Cardiac muscle cell (in vitro differentiated cells and primary cell): ENCODE measurements around the gene CLGN. TPM values are rescaled to one million over a fixed set of nuclear protein-coding genes. Genes with fewer than 3 reads are reported as not detected.
A peak's percentile ranks its signal among the peaks of the same experiment; 100 is the strongest.
"Not testable (repeated sequence)": the region's sequence is repeated elsewhere in the genome, so short reads cannot be mapped to it uniquely, and the experiment has no call there.

Source experiments
- DNase-seq, 2 donors: peaks; one replicate each; pipeline versions ENCODE4 v3.0.0 to v3.0.0-alpha.2; 2010 to 2017; ENCODE audit warnings: low read depth in 1 of 2, low spot score in 1 of 2
- H3K27ac ChIP-seq: fragments of 200-600 bp; sonication (generic); 2 replicates; pipeline ENCODE4 v1.5.1; 2016
- H3K27me3 ChIP-seq: fragments of 200-600 bp; sonication (generic); 2 replicates; pipeline ENCODE4 v1.6.0; 2016; ENCODE audit warnings: control low read depth
- H3K36me3 ChIP-seq: fragments of 200-600 bp; sonication (generic); 2 replicates; pipeline ENCODE4 v1.5.1; 2016; ENCODE audit warnings: control low read depth
- H3K4me1 ChIP-seq: fragments of 200-600 bp; sonication (generic); 2 replicates; pipeline ENCODE4 v1.8.1; 2017; ENCODE audit warnings: low read depth, mild to moderate bottlenecking, mixed run types
- H3K4me3 ChIP-seq: fragments of 200-600 bp; sonication (generic); 2 replicates; pipeline ENCODE4 v1.5.1; 2016; ENCODE audit warnings: mild to moderate bottlenecking
- H3K9me3 ChIP-seq: fragments of 200-600 bp; sonication (generic); 2 replicates; pipeline ENCODE4 v1.5.1; 2017; ENCODE audit warnings: low read depth, mild to moderate bottlenecking, control low read depth
- CTCF ChIP-seq: IDR thresholded peaks from 2 replicates; pipeline ENCODE4 v1.5.1; 2012; ENCODE audit warnings: low read depth, mild to moderate bottlenecking, low read length
- polyA plus RNA-seq: library from polyadenylated mRNA; unstranded; fragments of >200 nt; fragmentation: Nextera tagmentation; extraction: Ambion mirVana; gene quantifications from 2 replicates; pipeline ENCODE4 v1.2.1, GENCODE V29; 2016
- total RNA-seq: library from RNA; depleted of rRNA; stranded (reverse); fragments of >200 nt; gene quantifications from 2 replicates; pipeline ENCODE4 v1.2.3, GENCODE V29; 2016

CLGN gene
- total and polyA plus RNA-seq, 2 experiments from 2014 or later, result 15.1 to 18.0 TPM

DNA sequence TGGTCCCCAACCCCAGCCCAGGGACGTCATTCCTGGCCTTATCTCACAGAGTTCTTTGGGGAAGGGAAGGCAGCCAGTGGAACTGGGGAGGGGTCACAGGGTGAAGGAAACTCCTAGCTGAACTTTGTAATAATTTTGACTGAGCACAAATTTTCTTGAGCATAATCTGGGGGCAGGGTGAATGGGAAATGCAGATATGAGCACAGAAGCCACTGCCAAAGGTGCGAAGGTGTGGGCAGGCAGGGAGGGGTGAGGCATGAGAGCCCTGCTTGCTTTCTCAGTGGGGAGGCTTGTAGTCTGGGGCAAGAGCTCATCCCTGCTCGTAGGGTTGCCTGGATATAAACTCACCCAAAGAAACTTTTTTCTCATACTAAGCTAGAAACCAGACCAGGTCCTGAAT lies 35.7 kb upstream of the CLGN start:
- H3K4me1 ChIP-seq, result peaks cover 9% of the 10 kb centered on the region
- H3K9me3 ChIP-seq, result no peaks in the 10 kb centered on the region
- peaks cover 3% of the 10 kb centered on the region for H3K27me3 ChIP-seq
- TF ChIP-seq CTCF, result no peak
- H3K27ac ChIP-seq, result no peak overlapping the region
- H3K36me3 ChIP-seq, result no peaks in the 10 kb centered on the region
- no peak overlapping the region for H3K4me3 ChIP-seq
- no peak for DNase-seq

GRCh38 chr4:140450352-140450751 lies 22.9 kb upstream of the CLGN start:
- TF ChIP-seq CTCF, result no peak

DNA sequence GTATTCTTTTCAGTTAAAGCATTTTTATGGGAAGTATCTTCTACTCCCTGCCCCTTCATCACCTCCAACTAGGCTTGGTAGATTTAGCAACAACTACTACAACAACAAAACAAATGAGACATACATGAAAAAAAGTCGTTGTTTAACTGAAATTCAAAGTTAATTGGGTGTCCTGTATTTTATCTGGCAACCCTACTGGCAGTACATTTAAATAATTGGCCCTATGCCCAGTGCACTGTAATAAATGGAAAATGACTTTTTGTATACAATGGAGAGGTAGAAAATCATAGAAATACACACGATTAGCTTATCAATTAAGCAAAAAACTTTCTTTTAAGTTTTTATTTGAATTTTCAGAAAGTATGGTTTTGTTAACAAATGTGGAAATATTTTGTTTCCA lies 21.4 kb upstream of the CLGN start:
- no peak for TF ChIP-seq CTCF
- Histone ChIP-seq H3K4me3 (no peak overlapping the region), H3K36me3 (no peaks in the 10 kb centered on the region), H3K27me3 (peaks cover 7% of the 10 kb centered on the region), H3K4me1 (no peaks in the 10 kb centered on the region), H3K9me3 (no peaks in the 10 kb centered on the region), H3K27ac (no peak overlapping the region)
- peak in 1 of 2 donors; percentile 6 for DNase-seq

More at GRCh38 chr4:140450352-140450751, 22.9 kb upstream of the CLGN start:
- DNase-seq, result no peak
- Histone ChIP-seq H3K27ac (no peak overlapping the region), H3K4me1 (no peaks in the 10 kb centered on the region), H3K4me3 (no peak overlapping the region), H3K27me3 (peaks cover 10% of the 10 kb centered on the region), H3K9me3 (no peaks in the 10 kb centered on the region), H3K36me3 (no peaks in the 10 kb centered on the region)

GRCh38 chr4:140448162-140448561 lies 20.7 kb upstream of the CLGN start:
- no peaks in the 10 kb centered on the region for H3K36me3 ChIP-seq
- no peaks in the 10 kb centered on the region for H3K4me1 ChIP-seq
- H3K4me3 ChIP-seq, result no peak overlapping the region
- no peak for DNase-seq
- peaks cover 4% of the 10 kb centered on the region for H3K27me3 ChIP-seq
- H3K9me3 ChIP-seq, result no peaks in the 10 kb centered on the region
- no peak for TF ChIP-seq CTCF
- H3K27ac ChIP-seq, result no peak overlapping the region

DNA sequence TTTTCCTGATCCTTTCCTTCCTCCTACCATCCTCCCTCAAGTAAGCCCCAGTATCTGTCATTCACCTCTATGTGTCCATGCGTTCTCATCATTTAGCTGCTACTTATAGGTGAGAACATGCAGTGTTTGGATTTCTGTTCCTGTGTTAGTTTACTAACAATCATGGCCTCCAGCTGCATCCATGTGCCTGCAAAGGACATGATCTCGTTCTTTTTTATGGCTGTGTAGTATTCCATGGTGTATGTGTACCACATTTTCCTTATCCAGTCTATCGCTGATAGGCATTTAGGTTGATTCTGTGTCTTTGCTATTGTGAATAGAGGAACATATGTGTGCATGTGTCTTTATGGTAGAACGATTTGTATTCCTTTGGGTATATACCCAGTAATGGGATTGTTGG lies 16.9 kb upstream of the CLGN start:
- H3K27ac ChIP-seq, H3K27me3 ChIP-seq, DNase-seq, H3K36me3 ChIP-seq, H3K4me1 ChIP-seq, H3K9me3 ChIP-seq, H3K4me3 ChIP-seq: not testable (repeated sequence)

GRCh38 chr4:140439644-140440142 lies 12.2 kb upstream of the CLGN start:
- DNase-seq, result no peak
- Histone ChIP-seq H3K9me3 (no peaks in the 10 kb centered on the region), H3K27ac (no peak overlapping the region), H3K4me1 (no peaks in the 10 kb centered on the region), H3K36me3 (no peaks in the 10 kb centered on the region), H3K27me3 (no peaks in the 10 kb centered on the region), H3K4me3 (no peak overlapping the region)
- no peak for TF ChIP-seq CTCF
